Left hindlimb (tissue), 1 donor: ENCODE data around the gene FOXB1.

Experiments
- DNase-seq: peaks from one replicate; pipeline ENCODE4 v3.0.0-alpha.2; 2018

Gene FOXB1

GRCh38 chr15:59999612-60000112 is 4.4 kb upstream of the FOXB1 start:
- no peak for DNase-seq

DNA sequence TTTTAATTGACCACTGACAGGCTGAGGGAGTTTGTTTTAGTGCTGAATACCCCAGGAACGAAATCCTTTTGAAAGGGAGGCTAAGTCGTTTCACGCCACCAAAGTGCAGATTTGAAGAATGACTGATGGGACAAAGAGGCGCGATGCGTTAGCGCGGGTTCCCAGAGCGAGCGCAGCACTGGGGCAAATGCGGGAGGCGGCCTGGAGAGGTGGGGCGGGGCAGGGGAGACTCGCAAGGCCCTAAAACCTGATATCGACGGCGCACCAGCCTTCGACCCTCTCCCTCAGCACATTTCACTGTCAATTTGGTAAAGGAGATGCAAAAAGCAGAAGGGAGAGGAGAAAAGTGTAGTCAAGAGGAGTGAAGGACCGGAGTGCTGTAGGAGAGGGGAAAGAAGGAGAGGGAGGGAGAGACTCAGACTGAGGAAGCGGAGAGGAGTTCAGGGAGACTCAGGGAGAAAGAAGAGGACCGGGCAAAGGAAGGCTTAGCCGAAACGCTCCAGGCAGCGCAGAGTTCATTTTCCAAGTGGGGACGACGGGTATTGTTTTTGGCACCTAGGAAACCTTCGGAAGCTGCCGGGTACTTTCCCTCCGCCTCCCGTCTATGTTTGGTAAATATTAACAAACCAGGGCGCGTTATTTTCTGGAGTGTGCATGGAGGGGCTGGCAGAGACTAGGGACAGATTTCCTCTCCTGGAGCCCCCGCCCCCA is 3.8 kb upstream of the FOXB1 start:
- DNase-seq: no peak

DNA sequence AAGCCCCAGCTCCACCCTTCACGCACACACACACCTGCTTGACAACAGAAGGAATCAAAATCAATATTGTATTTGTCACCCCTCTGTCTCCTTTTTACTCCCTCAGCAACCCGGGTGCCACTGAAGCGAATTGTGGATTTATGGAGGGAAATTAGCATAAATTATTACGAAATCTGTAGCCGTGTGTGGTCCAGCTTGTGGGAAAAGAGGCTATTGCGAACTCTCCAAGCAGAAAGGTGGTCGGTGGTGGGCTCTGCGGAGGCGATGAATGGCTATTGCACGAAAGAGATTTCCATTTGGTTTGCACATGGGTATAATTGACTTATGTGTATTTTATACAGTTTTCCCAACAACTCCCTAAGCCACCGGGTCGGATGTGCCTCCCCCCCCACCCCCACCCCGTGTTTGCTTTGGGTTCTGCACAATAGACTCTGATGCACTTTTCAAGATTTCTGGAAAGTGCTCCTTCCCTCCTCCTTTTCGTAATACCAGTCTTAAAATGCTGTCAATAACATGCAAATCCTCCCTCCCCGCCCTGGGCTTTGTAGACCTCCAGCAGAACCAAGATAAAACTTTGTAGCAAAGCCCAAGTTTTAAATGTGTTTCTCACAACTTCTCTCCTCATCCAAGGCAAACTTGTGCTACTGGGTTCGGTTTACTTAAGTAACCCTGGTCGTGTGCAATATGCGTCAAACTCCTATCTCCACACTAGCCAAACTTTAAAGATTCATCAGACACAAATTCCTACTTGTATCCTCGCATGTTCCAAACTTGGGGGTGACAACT is 3.1 kb upstream of the FOXB1 start:
- no peak for DNase-seq

- no peak for DNase-seq
These were observed 2.2 kb upstream of the FOXB1 start for GRCh38 chr15:60001610-60002527.

DNA sequence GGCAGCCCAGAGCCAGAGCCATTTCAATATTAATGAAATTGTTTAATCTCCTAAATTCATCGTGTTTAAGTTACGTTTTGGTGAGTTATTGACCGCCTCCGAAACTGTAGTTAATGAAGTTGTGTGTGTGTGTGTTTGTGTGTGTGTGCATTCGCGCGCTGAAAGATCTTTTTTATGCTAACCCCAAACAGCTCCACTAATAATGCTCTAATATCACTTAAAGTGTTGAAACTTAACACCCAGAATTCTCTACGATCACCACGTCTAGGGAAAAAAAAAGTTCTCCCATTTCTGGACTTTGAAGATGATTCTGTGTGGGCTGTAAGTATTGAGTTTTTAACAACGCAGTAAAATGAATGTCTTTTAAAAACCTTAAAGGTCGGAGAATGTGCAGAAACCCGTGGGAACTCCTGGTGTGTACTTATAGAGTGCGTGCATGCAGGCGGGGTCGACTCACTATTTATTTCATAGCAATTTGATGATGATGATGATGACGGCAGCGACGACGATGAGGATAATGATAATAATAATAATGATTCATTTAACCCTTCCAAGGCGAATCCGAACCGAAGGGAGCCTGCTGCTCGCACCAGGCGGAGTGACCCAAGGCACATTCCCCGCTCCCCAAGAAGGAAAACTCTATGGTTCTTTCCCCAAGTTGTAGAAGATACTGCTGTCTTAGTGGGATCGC is 1.4 kb upstream of the FOXB1 start:
- no peak for DNase-seq

DNA sequence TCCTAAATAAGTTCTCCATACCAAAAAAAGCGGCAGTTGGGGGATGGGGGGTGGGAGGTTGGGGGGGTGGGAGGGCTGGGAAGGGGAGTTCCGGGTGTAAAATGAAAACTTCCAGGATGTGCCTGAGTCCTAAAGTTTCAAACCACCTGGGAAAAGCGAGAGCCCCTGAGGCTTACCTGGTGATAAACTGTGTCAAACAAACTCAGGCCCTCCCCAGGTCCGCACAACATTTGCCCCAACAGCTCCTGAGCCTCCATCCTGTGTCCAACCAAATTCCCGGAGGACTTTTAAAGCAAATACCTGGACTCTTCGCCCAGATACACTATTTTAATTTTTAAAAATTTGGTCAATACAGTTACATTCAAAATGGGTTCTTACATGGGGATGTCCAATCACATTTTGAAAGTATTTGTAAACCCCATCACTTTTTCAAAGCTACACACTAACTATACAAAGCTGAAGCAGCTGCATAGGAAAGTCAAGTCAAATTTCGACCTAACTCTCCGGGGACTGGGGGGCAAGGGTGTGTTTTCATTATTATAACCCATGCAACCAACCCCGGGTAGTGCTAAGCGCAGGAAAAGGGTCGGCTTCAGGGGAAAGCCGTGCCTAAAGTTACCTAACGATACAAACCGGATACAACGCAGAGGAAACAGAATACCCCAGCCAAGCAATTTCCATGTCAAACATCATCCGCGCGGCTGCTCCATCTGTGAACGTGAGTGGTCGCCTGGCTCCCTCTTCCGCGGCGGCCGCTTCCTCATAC is 685 bp upstream of the FOXB1 start:
- no peak for DNase-seq

DNA sequence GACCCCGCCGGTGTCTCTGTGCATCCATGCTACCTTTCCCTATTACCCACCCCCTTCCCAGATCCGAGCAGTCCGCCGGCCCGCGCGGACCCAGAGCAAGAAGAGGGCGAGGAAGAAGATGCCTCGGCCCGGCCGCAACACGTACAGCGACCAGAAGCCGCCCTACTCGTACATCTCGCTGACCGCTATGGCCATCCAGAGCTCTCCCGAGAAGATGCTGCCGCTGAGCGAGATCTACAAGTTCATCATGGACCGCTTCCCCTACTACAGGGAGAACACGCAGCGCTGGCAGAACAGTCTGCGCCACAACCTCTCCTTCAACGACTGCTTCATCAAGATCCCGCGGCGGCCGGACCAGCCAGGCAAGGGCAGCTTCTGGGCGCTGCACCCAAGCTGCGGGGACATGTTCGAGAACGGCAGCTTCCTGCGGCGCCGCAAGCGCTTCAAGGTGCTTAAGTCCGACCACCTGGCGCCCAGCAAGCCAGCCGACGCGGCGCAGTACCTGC is 788 bp downstream of the FOXB1 start:
- no peak for DNase-seq

DNA sequence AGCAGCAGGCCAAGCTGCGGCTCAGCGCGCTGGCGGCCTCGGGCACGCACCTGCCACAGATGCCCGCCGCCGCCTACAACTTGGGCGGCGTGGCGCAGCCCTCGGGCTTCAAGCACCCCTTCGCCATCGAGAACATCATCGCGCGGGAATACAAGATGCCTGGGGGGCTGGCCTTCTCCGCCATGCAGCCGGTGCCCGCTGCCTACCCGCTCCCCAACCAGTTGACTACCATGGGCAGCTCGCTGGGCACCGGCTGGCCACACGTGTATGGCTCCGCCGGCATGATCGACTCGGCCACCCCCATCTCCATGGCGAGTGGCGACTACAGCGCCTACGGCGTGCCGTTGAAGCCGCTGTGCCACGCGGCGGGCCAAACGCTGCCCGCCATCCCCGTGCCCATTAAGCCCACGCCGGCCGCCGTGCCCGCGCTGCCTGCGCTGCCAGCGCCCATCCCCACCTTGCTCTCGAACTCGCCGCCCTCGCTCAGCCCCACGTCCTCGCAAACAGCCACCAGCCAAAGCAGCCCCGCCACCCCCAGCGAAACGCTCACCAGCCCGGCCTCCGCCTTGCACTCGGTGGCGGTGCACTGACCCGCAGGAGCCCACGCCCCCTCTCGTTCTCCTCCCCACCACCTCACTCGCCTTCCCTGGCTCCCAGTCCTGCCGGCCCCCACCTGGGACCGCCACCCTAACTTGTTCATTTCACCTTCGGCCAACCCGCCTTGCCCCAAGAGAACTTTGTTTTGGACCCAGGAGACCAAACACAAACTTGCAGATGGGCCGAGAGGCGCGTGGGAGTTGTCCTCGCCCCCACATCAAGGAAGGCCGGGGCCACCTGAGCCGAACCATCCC is 1.5 kb downstream of the FOXB1 start:
- no peak for DNase-seq

DNA sequence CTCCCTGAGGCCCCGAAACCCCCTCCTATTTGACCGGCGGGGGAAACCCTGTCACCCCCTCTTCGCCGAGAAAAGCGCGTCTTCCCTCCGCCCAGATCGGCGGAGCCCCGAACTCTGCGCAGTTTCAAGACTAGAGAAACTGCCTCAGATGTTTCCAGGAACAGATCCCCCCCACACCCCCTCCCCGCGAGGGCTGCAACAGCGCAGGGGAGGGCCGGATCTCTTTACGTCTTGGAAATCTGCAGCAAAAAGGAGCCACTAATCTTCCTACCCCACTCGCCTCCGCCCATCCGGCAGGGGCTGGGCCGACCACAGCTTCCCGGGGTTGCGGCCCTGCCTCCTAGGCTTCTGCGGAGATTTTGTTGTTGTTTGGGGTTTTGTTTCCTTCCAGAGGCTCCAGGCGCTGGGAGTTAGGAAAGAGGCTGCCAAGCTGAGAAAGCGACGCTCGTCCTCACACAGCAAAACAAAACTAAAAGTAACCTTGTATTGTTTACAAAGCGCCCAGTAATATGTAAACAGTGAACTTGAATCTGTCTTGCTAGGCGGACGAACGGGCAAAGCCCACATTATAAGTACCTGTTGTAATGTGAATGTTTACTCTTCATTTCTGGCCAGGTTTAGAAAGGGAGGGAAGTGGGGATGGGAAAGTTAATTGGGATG is 2.2 kb downstream of the FOXB1 start:
- DNase-seq: no peak

- DNase-seq: no peak
These were observed 2.8 kb downstream of the FOXB1 start for GRCh38 chr15:60006873-60007272.

DNA sequence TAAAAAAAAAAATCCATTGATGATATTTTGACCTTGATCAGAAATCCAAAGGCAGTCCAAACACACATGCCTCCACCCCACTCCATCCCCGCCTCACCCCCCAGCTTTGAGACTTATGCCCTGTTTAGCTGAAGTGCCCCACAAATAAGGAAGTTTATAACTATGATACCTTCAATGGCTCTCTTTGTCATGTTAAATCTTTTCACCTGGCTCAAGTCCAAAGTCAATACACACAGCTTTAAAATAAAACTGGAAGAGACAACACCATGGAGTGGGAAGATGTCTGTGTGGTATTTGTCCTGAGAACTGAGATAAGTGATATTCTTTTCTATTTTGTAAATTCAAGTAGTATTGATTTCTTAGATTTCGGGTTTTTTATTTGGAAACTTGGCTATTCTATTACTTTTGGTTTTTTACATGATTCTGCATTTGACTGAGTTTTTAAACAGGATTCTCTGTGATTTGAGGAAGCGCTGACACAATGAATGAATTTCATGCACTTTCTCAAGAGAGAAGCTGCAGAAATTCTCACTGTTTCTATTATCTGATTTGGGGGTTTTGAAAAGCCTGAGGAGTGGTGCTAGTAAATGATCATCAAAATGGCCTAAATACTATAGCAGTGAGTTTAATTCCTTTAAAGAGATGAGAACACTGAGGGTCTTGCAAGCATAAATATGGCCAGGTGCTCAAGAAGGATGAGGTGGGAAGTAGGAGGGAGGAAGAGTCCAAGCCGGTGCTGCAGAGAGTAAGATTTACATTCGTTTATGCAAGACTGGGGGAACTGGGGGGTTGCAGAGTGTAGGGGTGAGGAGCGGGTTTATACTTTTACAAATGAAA is 5.2 kb downstream of the FOXB1 start:
- no peak for DNase-seq

DNA sequence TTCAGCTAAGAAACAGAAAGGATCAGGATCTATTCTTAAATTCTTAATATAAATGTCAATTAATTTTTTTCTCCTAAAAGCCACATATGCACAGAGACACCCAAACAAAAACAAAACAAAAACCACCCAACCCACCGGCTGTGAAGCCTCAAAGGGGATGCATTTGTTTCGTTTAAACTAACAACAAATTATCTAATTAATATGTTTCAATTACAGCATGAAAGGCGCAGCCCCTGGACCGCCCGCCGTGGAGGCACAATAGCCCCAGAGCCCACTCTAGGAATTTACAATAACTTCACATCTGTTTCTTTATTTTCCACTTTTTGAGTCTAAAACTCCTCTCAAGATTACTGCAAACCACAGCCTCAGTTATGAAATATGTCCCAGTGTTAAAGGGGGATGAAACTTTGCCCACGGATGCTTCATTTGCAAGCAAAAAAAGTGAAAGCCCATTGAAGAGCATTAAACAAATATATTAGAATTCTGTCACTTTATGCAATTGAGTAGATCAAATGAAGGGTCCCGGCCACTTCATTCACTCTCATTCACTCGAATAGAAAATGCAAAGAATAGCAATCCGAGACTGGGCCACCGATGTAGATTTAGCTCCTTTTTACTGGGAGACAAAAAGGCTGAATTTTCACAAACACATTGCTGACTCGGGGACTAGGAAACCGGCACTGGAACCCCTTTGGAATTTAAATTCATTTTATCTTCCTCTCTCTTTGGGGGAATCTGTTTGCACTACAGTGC is 6.0 kb downstream of the FOXB1 start:
- DNase-seq: no peak

- DNase-seq: no peak
These were observed 6.7 kb downstream of the FOXB1 start for GRCh38 chr15:60010858-60011257.

- DNase-seq: no peak
These were observed 8.6 kb downstream of the FOXB1 start for GRCh38 chr15:60012695-60013094.

- no peak for DNase-seq
These were observed 13.7 kb downstream of the FOXB1 start for GRCh38 chr15:60017538-60018520.

DNA sequence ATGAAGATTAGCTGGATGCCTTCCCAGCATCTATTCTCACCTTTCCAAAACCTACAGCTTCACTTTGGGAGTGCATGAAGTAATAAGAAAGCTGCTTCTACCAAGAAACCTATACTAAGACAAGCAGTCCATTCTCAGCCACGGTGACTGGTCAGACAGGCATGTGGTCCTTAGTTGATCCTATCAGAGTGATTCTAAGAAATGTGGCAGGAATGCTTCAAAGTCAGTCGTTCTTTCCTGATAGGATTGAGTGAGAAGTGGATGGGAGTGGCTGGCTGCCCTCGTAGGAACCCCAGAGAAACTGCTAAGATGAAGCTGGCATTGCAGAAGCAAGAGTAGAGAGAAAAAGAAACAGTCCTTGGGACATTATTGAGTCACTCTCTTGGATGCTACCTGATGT is 16.6 kb downstream of the FOXB1 start:
- no peak for DNase-seq
